ENCODE results near the gene YBX1. TPM values are rescaled to one million over a fixed set of nuclear protein-coding genes. Genes with fewer than 3 reads are reported as not detected.

YBX1 gene
- total RNA-seq (100 to 1,000 TPM; 274 to 340 (median 307) TPM), total RNA-seq (277 to 1,210 (median 347) reads per million in 29 experiments)
- 315 TPM for total RNA-seq (2013)

- CTCF ChIA-PET: interaction anchor here in 1 of 2 donors (0.6 to 2.4 kb wide), 7 partner anchors 9 to 164 kb away, joined by 3 to 9 read pairs (median 4); partner anchors contain the start of genes C1orf50, P3H1, PPIH and ZNF691
- POLR2A ChIA-PET: interaction anchor here (0.6 to 2.2 kb wide), 8 partner anchors 20 to 1990 kb away, joined by 3 to 19 read pairs (median 4); partner anchors contain the start of genes PPIH (in 2 of the 2), C1orf50 (in 1 of the 2), CCDC30 (in 1 of the 2) and P3H1 (in 1 of the 2)
- peak; percentile 90 to 91 (median 91) for ATAC-seq (replicated peaks in 1 of 4)
- Histone ChIP-seq H3K27me3 (replicated peaks in 1 of 2; ENCODE audit: control insufficient read depth in 2 of 2, extremely low read depth in 1 of 2, insufficient read depth in 2 of 2, low read length in 1 of 2) (no peaks in the 10 kb centered on the region), H3K4me3 (ENCODE audit: control insufficient read depth in 1 of 2, extremely low read depth in 1 of 2, low read length in 1 of 2) (peak within 1 kb of the TSS; percentile 76 to 90), H3K27ac (ENCODE audit: low read length) (peak within 1 kb of the TSS; percentile 67), H3K36me3 (ENCODE audit: control insufficient read depth in 2 of 2, extremely low read depth in 1 of 2, insufficient read depth in 1 of 2, low read length in 1 of 2) (peaks cover 3 to 8% of the 10 kb centered on the region in 2 donors), H3K9me3 (no peaks in the 10 kb centered on the region), H3K4me1 (ENCODE audit: control insufficient read depth in 1 of 2, extremely low read depth in 1 of 2, insufficient read depth in 2 of 2, low read length in 2 of 2) (peaks cover 15 to 42% of the 10 kb centered on the region in 2 experiments)
- peak within 1 kb of the TSS; percentile 96 for H3K27ac Mint-ChIP-seq
- H3K36me3 Mint-ChIP-seq: peaks cover 15% of the 10 kb centered on the region
- H3K4me3 Mint-ChIP-seq: peak within 1 kb of the TSS; percentile 97 to 98 (median 98)
- WGBS (ENCODE audit: insufficient coverage): under 1% methylated on average over 49 of the region's 54 CpGs
- no peaks in the 10 kb centered on the region for H3K9me3 Mint-ChIP-seq
- no peaks in the 10 kb centered on the region for H3K27me3 Mint-ChIP-seq
- H3K4me1 Mint-ChIP-seq: peaks cover 51 to 56% (median 56%) of the 10 kb centered on the region in 3 donors
- DNase-seq: peak; percentile 88 to 98 (median 94)
Measured at GRCh38 chr1:42681741-42682483, at the start of gene YBX1. TSS of gene YBX1 (plus strand) at chr1:42682418. CDS start at chr1:42682566, 148 bp downstream.

- Histone ChIP-seq H3K4me3 (ENCODE audit: control insufficient read depth in 1 of 2, extremely low read depth in 1 of 2, low read length in 1 of 2) (no peak overlapping the region), H3K27ac (ENCODE audit: low read length) (no peak overlapping the region), H3K27me3 (replicated peaks in 1 of 2; ENCODE audit: control insufficient read depth in 2 of 2, extremely low read depth in 1 of 2, insufficient read depth in 2 of 2, low read length in 1 of 2) (no peaks in the 10 kb centered on the region), H3K9me3 (no peaks in the 10 kb centered on the region), H3K4me1 (ENCODE audit: control insufficient read depth in 1 of 2, extremely low read depth in 1 of 2, insufficient read depth in 2 of 2, low read length in 2 of 2) (no peaks in the 10 kb centered on the region), H3K36me3 (ENCODE audit: control insufficient read depth in 2 of 2, extremely low read depth in 1 of 2, insufficient read depth in 1 of 2, low read length in 1 of 2) (no peaks in the 10 kb centered on the region)
- no peaks in the 10 kb centered on the region for H3K4me1 Mint-ChIP-seq
- DNase-seq (no peak), ATAC-seq (replicated peaks in 1 of 4) (no peak)
- H3K27ac Mint-ChIP-seq: no peak overlapping the region
- no peaks in the 10 kb centered on the region for H3K9me3 Mint-ChIP-seq
- no peaks in the 10 kb centered on the region for H3K27me3 Mint-ChIP-seq
- ChIA-PET POLR2A (no interaction called here), CTCF (no interaction called here)
- H3K36me3 Mint-ChIP-seq: peaks cover 4% of the 10 kb centered on the region
- H3K4me3 Mint-ChIP-seq: no peak overlapping the region
Measured at GRCh38 chr1:42639116-42639515, 43.1 kb upstream of the YBX1 start.

GRCh38 chr1:42646056-42646455 is 36.2 kb upstream of the YBX1 start:
- no peak for DNase-seq
- Mint-ChIP-seq H3K9me3 (peaks cover 0 to 11% (median 5%) of the 10 kb centered on the region in 3 donors), H3K4me3 (no peak overlapping the region), H3K36me3 (peaks cover 26% of the 10 kb centered on the region), H3K27me3 (no peaks in the 10 kb centered on the region), H3K27ac (no peak overlapping the region), H3K4me1 (no peaks in the 10 kb centered on the region)
- Histone ChIP-seq H3K4me3 (ENCODE audit: control insufficient read depth in 1 of 2, extremely low read depth in 1 of 2, low read length in 1 of 2) (no peak overlapping the region), H3K4me1 (ENCODE audit: control insufficient read depth in 1 of 2, extremely low read depth in 1 of 2, insufficient read depth in 2 of 2, low read length in 2 of 2) (no peaks in the 10 kb centered on the region), H3K9me3 (no peaks in the 10 kb centered on the region), H3K27me3 (replicated peaks in 1 of 2; ENCODE audit: control insufficient read depth in 2 of 2, extremely low read depth in 1 of 2, insufficient read depth in 2 of 2, low read length in 1 of 2) (no peaks in the 10 kb centered on the region), H3K36me3 (ENCODE audit: control insufficient read depth in 2 of 2, extremely low read depth in 1 of 2, insufficient read depth in 1 of 2, low read length in 1 of 2) (no peaks in the 10 kb centered on the region), H3K27ac (ENCODE audit: low read length) (no peak overlapping the region)
- no peak for ATAC-seq (replicated peaks in 1 of 4)
- CTCF ChIA-PET: no interaction called here
- POLR2A ChIA-PET: interaction anchor here in 1 of 2 donors (0.5 kb wide), 1 partner anchor 29 kb away, joined by 3 read pairs; no protein-coding TSS in a partner anchor
- 100% methylated on average over 1 of the region's 2 CpGs for WGBS (ENCODE audit: insufficient coverage)

- Mint-ChIP-seq H3K36me3 (peaks cover 13% of the 10 kb centered on the region), H3K27me3 (no peaks in the 10 kb centered on the region), H3K27ac (peak overlapping the region; percentile 94 to 95), H3K9me3 (no peaks in the 10 kb centered on the region), H3K4me3 (peak overlapping the region; percentile 97 to 100 (median 99)), H3K4me1 (peaks cover 43 to 48% (median 44%) of the 10 kb centered on the region in 3 donors)
- peaks cover 17 to 20% of the 10 kb centered on the region in 2 experiments for H3K4me1 ChIP-seq (ENCODE audit: control insufficient read depth in 1 of 2, extremely low read depth in 1 of 2, insufficient read depth in 2 of 2, low read length in 2 of 2)
- POLR2A ChIA-PET: interaction anchor here (0.5 to 2.2 kb wide), 4 partner anchors 22 to 683 kb away, joined by 3 to 19 read pairs (median 4); partner anchors contain the start of genes C1orf50 (in 1 of the 2), P3H1 (in 1 of the 2) and YBX1 (in 1 of the 2)
- WGBS (ENCODE audit: insufficient coverage): 0% methylated on average over 1 of the region's 5 CpGs
- no peaks in the 10 kb centered on the region for H3K27me3 ChIP-seq (replicated peaks in 1 of 2; ENCODE audit: control insufficient read depth in 2 of 2, extremely low read depth in 1 of 2, insufficient read depth in 2 of 2, low read length in 1 of 2)
- peak overlapping the region; percentile 40 for H3K27ac ChIP-seq (ENCODE audit: low read length)
- CTCF ChIA-PET: interaction anchor here (0.6 to 1.3 kb wide), 4 partner anchors 34 to 416 kb away, joined by 3 to 5 read pairs (median 4); no protein-coding TSS in a partner anchor
- H3K9me3 ChIP-seq: no peaks in the 10 kb centered on the region
- ATAC-seq (replicated peaks in 1 of 4): no peak
- peaks cover 0 to 12% of the 10 kb centered on the region in 2 donors for H3K36me3 ChIP-seq (ENCODE audit: control insufficient read depth in 2 of 2, extremely low read depth in 1 of 2, insufficient read depth in 1 of 2, low read length in 1 of 2)
- DNase-seq: peak in 1 of 35 experiments; percentile 16
- H3K4me3 ChIP-seq (ENCODE audit: control insufficient read depth in 1 of 2, extremely low read depth in 1 of 2, low read length in 1 of 2): no peak overlapping the region
Measured at GRCh38 chr1:42657201-42657600, 25.0 kb upstream of the YBX1 start.

GRCh38 chr1:42657981-42658876 is 24.0 kb upstream of the YBX1 start, which contains the start of gene PPIH:
TSS of gene PPIH (plus strand) at chr1:42658423. CDS start at chr1:42658447, 24 bp downstream.
- Mint-ChIP-seq H3K36me3 (peaks cover 13% of the 10 kb centered on the region), H3K27me3 (no peaks in the 10 kb centered on the region), H3K9me3 (no peaks in the 10 kb centered on the region), H3K27ac (peak within 1 kb of the TSS; percentile 94 to 95), H3K4me1 (peaks cover 43 to 48% (median 44%) of the 10 kb centered on the region in 3 donors), H3K4me3 (peak within 1 kb of the TSS; percentile 97 to 100 (median 99))
- WGBS (ENCODE audit: insufficient coverage): under 1% methylated on average over 53 of the region's 53 CpGs
- H3K9me3 ChIP-seq: no peaks in the 10 kb centered on the region
- peaks cover 17 to 20% of the 10 kb centered on the region in 2 experiments for H3K4me1 ChIP-seq (ENCODE audit: control insufficient read depth in 1 of 2, extremely low read depth in 1 of 2, insufficient read depth in 2 of 2, low read length in 2 of 2)
- H3K27me3 ChIP-seq (replicated peaks in 1 of 2; ENCODE audit: control insufficient read depth in 2 of 2, extremely low read depth in 1 of 2, insufficient read depth in 2 of 2, low read length in 1 of 2): no peaks in the 10 kb centered on the region
- peak within 1 kb of the TSS; percentile 68 to 72 for H3K4me3 ChIP-seq (ENCODE audit: control insufficient read depth in 1 of 2, extremely low read depth in 1 of 2, low read length in 1 of 2)
- CTCF ChIA-PET: interaction anchor here (0.9 to 1.3 kb wide), 6 partner anchors 22 to 415 kb away, joined by 3 to 5 read pairs (median 4); partner anchors contain the start of gene YBX1 (in 1 of the 2)
- peaks cover 0 to 12% of the 10 kb centered on the region in 2 donors for H3K36me3 ChIP-seq (ENCODE audit: control insufficient read depth in 2 of 2, extremely low read depth in 1 of 2, insufficient read depth in 1 of 2, low read length in 1 of 2)
- ATAC-seq (replicated peaks in 1 of 4) (peak; percentile 98 to 99 (median 99)), DNase-seq (peak; percentile 84 to 98 (median 93))
- POLR2A ChIA-PET: interaction anchor here (0.6 to 2.2 kb wide), 4 partner anchors 11 to 25 kb away, joined by 3 to 19 read pairs (median 4); partner anchors contain the start of gene YBX1 (in 2 of the 2)
- H3K27ac ChIP-seq (ENCODE audit: low read length): peak within 1 kb of the TSS; percentile 77
